ENCODE data around the gene TMBIM6. TPM values are rescaled to one million over a fixed set of nuclear protein-coding genes. Genes with fewer than 3 reads are reported as not detected.

TMBIM6 gene
- polyA plus RNA-seq, 1 of the 3 experiments (the other 2 are of a cell fraction): 290 TPM

DNA sequence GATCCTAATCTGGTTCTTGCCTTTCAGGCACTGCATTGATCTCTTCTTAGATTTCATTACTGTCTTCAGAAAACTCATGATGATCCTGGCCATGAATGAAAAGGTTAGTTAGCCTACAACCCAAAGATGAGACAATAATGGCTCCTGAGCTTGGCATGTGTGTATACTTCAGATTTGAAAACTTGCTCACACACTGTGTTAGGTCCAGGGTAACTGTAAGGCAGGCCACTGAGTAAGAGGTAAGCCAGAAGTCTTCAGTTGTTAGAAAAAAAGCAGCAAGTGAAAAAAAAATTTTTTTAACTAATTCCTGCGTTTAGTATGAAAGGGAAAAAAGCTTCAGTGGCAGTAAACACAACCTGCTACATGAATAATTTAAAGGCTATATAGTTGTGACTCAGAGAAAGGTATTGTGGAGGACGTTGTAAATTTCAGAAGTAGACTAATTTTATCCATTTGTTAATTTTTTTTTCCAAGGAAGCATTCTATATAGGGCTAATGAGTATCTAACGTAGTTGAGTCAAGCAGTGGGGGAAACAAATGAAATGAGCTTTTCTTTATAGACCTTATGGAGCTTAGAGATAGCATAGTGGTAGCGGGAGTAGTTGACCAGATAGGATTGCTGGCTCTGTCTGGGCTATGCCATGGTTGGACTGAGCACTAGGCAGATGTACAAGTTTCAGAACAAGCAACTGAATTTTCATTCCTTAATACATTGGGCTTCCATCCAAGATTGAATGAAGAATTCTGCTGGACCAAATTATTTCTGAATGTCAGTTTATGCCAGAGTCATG lies 20.5 kb downstream of the TMBIM6 start:
- no peaks in the 10 kb centered on the region for H3K9me2 ChIP-seq
- no peaks in the 10 kb centered on the region for H3K9me3 ChIP-seq
- H4K20me1 ChIP-seq (ENCODE audit: insufficient read depth): peaks cover 16% of the 10 kb centered on the region
- peaks cover 13% of the 10 kb centered on the region for H3K79me2 ChIP-seq (ENCODE audit: insufficient read depth)
- no peaks in the 10 kb centered on the region for H3K4me1 ChIP-seq (ENCODE audit: control insufficient read depth in 1 of 2, insufficient read depth in 2 of 2, low read depth in 1 of 2, low read length in 1 of 2)
- H3K27ac ChIP-seq (ENCODE audit: low read depth in 2 of 2, low read length in 1 of 2): no peak overlapping the region
- no peak for DNase-seq
- no peak overlapping the region for H3K9ac ChIP-seq
- WGBS (ENCODE audit: low lambda C conversion rate): 94% methylated on average over 4 of the region's 4 CpGs
- no peak overlapping the region for H2AFZ ChIP-seq (ENCODE audit: low read depth)
- H3K4me2 ChIP-seq: no peak overlapping the region
- H3K4me3 ChIP-seq (ENCODE audit: low read depth in 2 of 2, low read length in 1 of 2): no peak overlapping the region
- H3K36me3 ChIP-seq (replicated peaks in 1 of 2; ENCODE audit: control insufficient read depth in 1 of 2, insufficient read depth in 2 of 2, low read length in 1 of 2): peaks cover 64 to 77% of the 10 kb centered on the region in 2 experiments
- no peak for TF ChIP-seq GATA2 (CRISPR knock-in tag; IDR thresholded peaks at IDR 0.05)
- no peak for TF ChIP-seq RFX5 (IDR thresholded peaks at IDR 0.05; ENCODE audit: low read length)
- TF ChIP-seq TCF12 (IDR thresholded peaks at IDR 0.05): no peak
- peaks cover 32% of the 10 kb centered on the region for H3F3A ChIP-seq (replicated peaks; ENCODE audit: insufficient read depth)
- H3K27me3 ChIP-seq (ENCODE audit: insufficient read depth): no peaks in the 10 kb centered on the region
- ChIA-PET POLR2A (interaction anchor here (1.8 kb wide), 1 partner anchor 20 kb away, joined by 5 read pairs; the partner anchor contains the start of gene TMBIM6), CTCF (interaction anchor here (0.6 to 3.8 kb wide), 35 partner anchors 7 to 309 kb away, joined by 3 to 22 read pairs (median 4); partner anchors contain the start of gene TMBIM6)

DNA sequence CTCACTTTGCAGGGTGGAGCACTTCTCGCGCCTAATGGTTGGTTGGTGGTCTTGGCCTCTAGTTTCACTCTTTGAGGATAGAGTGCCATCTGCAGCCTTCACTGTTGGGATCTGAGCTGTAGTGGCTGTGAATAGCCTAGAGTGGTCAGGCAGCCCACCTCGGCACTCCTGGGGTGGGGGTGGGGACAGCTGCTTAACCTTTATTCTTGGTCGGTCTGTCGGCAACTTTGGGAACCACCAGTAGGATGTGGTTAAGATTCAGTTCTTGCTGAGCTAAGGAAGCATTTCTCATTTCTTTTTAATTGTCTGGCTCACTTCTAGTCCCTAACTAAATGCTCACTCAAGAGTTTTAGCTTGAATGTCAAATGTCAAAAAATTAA lies 21.1 kb downstream of the TMBIM6 start:
- POLR2A ChIA-PET: interaction anchor here (1.8 kb wide), 1 partner anchor 21 kb away, joined by 5 read pairs; the partner anchor contains the start of gene TMBIM6
- H4K20me1 ChIP-seq (ENCODE audit: insufficient read depth): peaks cover 11% of the 10 kb centered on the region; the same call in 1 of the 2 replicates
- no peak for DNase-seq
- no peak overlapping the region for H3K9ac ChIP-seq
- H3K36me3 ChIP-seq (replicated peaks in 1 of 2; ENCODE audit: control insufficient read depth in 1 of 2, insufficient read depth in 2 of 2, low read length in 1 of 2): peaks cover 58 to 71% of the 10 kb centered on the region in 2 experiments
- H3F3A ChIP-seq (replicated peaks; ENCODE audit: insufficient read depth): peaks cover 32% of the 10 kb centered on the region
- no peak overlapping the region for H3K27ac ChIP-seq (ENCODE audit: low read depth in 2 of 2, low read length in 1 of 2)
- CTCF ChIA-PET: interaction anchor here (0.6 to 3.8 kb wide), 35 partner anchors 8 to 308 kb away, joined by 3 to 22 read pairs (median 4); partner anchors contain the start of gene TMBIM6
- WGBS (ENCODE audit: low lambda C conversion rate): 92% methylated on average over 3 of the region's 5 CpGs
- no peaks in the 10 kb centered on the region for H3K27me3 ChIP-seq (ENCODE audit: insufficient read depth)
- no peak overlapping the region for H3K4me3 ChIP-seq (ENCODE audit: low read depth in 2 of 2, low read length in 1 of 2)
- H3K79me2 ChIP-seq (ENCODE audit: insufficient read depth): peaks cover 8% of the 10 kb centered on the region
- H3K9me2 ChIP-seq: no peaks in the 10 kb centered on the region
- TF ChIP-seq SIN3A (IDR thresholded peaks at IDR 0.05; ENCODE audit: borderline replicate concordance, low read depth, low read length) (no peak), RFX5 (IDR thresholded peaks at IDR 0.05; ENCODE audit: low read length) (no peak), CHD2 (IDR thresholded peaks at IDR 0.05; ENCODE audit: low read length, partially characterized antibody) (no peak), GABPA (IDR thresholded peaks at IDR 0.05; ENCODE audit: low read depth) (no peak), MXI1 (IDR thresholded peaks at IDR 0.05; ENCODE audit: low read depth, low read length) (no peak), FOSL2 (IDR thresholded peaks at IDR 0.05; ENCODE audit: borderline replicate concordance, low read depth) (no peak), TEAD4 (IDR thresholded peaks at IDR 0.05; ENCODE audit: borderline replicate concordance, insufficient read depth) (no peak), TCF12 (IDR thresholded peaks at IDR 0.05) (no peak), MEF2A (IDR thresholded peaks at IDR 0.05; ENCODE audit: borderline replicate concordance, low read depth) (no peak), FOXJ3 (CRISPR knock-in tag; IDR thresholded peaks at IDR 0.05) (no peak), POLR2AphosphoS5 (IDR thresholded peaks at IDR 0.05; ENCODE audit: low read depth, low read length) (no peak), FOXM1 (IDR thresholded peaks at IDR 0.05; ENCODE audit: low read depth) (no peak), SMC3 (IDR thresholded peaks at IDR 0.05; ENCODE audit: low read depth, low read length) (no peak), TAF1 (IDR thresholded peaks at IDR 0.05; ENCODE audit: borderline replicate concordance, low read depth, low read length) (no peak), NRF1 (IDR thresholded peaks at IDR 0.05; ENCODE audit: low read depth, low read length) (no peak), RCOR1 (IDR thresholded peaks at IDR 0.05; ENCODE audit: low read length) (no peak)
- TF ChIP-seq, protein P1, sequence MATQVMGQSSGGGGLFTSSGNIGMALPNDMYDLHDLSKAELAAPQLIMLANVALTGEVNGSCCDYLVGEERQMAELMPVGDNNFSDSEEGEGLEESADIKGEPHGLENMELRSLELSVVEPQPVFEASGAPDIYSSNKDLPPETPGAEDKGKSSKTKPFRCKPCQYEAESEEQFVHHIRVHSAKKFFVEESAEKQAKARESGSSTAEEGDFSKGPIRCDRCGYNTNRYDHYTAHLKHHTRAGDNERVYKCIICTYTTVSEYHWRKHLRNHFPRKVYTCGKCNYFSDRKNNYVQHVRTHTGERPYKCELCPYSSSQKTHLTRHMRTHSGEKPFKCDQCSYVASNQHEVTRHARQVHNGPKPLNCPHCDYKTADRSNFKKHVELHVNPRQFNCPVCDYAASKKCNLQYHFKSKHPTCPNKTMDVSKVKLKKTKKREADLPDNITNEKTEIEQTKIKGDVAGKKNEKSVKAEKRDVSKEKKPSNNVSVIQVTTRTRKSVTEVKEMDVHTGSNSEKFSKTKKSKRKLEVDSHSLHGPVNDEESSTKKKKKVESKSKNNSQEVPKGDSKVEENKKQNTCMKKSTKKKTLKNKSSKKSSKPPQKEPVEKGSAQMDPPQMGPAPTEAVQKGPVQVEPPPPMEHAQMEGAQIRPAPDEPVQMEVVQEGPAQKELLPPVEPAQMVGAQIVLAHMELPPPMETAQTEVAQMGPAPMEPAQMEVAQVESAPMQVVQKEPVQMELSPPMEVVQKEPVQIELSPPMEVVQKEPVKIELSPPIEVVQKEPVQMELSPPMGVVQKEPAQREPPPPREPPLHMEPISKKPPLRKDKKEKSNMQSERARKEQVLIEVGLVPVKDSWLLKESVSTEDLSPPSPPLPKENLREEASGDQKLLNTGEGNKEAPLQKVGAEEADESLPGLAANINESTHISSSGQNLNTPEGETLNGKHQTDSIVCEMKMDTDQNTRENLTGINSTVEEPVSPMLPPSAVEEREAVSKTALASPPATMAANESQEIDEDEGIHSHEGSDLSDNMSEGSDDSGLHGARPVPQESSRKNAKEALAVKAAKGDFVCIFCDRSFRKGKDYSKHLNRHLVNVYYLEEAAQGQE (IDR thresholded peaks at IDR 0.05; ENCODE audit: low read depth, low read length): no peak
- TF ChIP-seq, protein P2, sequence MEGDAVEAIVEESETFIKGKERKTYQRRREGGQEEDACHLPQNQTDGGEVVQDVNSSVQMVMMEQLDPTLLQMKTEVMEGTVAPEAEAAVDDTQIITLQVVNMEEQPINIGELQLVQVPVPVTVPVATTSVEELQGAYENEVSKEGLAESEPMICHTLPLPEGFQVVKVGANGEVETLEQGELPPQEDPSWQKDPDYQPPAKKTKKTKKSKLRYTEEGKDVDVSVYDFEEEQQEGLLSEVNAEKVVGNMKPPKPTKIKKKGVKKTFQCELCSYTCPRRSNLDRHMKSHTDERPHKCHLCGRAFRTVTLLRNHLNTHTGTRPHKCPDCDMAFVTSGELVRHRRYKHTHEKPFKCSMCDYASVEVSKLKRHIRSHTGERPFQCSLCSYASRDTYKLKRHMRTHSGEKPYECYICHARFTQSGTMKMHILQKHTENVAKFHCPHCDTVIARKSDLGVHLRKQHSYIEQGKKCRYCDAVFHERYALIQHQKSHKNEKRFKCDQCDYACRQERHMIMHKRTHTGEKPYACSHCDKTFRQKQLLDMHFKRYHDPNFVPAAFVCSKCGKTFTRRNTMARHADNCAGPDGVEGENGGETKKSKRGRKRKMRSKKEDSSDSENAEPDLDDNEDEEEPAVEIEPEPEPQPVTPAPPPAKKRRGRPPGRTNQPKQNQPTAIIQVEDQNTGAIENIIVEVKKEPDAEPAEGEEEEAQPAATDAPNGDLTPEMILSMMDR (IDR thresholded peaks at IDR 0.05): no peak
- TF ChIP-seq, protein P3, sequence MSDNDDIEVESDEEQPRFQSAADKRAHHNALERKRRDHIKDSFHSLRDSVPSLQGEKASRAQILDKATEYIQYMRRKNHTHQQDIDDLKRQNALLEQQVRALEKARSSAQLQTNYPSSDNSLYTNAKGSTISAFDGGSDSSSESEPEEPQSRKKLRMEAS (IDR thresholded peaks at IDR 0.05; ENCODE audit: low read depth): no peak
- H3K4me2 ChIP-seq: no peak overlapping the region
- no peaks in the 10 kb centered on the region for H3K4me1 ChIP-seq (ENCODE audit: control insufficient read depth in 1 of 2, insufficient read depth in 2 of 2, low read depth in 1 of 2, low read length in 1 of 2)
- H3K9me3 ChIP-seq: no peaks in the 10 kb centered on the region
- no peak overlapping the region for H2AFZ ChIP-seq (ENCODE audit: low read depth)

Data from SK-N-SH (cell line).